ENCODE measurements around the gene ATP4B.

DNA sequence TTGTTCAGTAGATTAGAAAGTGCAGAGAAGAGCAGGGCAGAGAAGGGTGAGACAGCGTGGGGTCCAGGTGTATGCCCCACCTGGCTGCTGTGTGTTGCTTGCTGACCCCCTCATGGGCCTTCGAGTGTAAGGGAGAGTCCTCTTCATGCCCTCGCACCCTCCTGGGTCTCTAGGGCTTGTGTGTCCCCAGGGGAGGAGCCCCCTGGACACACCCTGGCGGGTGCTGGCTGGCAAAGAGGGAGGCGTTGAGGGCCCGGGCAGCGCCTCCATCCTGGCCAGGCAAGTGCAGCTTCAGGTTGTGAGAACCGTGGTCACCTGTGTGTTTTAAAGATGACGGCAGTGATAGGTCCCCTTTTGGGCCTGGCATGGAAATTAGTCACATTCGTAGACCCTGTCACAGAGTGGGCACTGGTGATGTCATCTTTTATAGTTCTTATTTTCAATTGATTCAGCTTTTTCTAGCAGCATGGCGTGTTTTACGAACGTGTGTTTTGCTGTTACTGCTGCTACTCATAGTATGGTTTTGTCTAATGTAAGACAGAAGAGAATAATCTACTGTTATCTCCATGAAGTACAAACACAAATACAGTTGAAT, 54.8 kb downstream of the ATP4B start:
- TF ChIP-seq CTCF (conservative IDR thresholded peaks at IDR 0.05; ENCODE audit: low read depth, low read length) = no peak
- TF ChIP-seq EZH2 (IDR thresholded peaks at IDR 0.05; ENCODE audit: low read length, unreplicated experiment) = no peak
